NCI-H748 (cell line): ENCODE data around the gene GRM8.

Experiments
- DNase-seq: peaks from one replicate; lab custom pipeline; 2025; ENCODE audit not compliant: unreplicated experiment; lab: John Stamatoyannopoulos, UW

The GRM8 gene

DNA sequence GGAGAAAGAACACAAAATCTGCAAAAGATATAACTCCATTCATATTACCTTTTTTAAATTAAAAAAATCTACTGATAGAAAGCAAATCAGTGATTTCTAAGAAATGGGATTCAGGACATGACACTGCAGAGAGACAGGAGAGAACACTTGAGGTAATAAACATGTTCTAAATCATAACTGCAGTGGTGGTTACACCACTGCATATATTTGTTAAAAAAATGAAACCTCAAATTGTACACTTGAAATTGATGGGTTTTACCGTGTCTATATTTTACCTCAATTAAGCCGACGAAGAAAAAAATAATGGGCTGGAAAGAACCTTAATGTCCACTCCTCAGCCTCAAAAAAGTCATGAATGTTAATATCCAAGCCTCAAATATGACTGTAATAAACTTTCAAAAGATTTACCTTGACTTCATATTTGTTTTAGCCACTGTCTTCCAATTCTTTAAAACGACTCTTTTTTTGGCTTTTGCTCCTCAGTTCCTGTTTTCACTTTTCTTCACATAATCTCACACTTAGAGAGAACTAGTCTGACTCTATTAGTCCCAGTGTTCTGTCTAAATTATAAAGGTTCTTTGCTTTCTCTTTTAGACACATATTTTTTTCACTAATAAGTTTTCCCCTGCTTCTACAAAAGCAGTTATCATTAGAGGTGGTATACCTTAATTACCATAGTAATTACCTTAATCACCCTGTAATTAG lies 502.4 kb downstream of the GRM8 start:
- DNase-seq = no peak

DNA sequence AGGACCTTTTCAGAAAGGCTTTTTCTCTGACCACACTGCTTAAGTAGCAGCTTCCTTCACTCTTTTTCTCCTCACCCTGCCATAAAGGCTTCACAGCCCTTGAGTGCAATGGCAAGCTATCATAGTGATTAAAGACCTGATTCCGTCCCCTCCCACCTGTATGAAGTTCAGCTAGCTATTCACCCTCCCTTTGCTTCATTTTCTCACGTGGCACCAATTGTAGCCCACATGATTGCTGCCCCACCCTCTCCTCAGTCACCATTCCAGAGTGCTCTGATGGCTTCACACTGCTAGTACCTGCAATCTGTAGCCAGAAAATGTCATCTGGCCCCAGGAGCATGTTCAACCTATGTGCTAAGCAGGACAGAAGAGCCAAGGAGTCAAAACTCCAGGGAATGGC lies 523.8 kb downstream of the GRM8 start:
- no peak for DNase-seq

DNA sequence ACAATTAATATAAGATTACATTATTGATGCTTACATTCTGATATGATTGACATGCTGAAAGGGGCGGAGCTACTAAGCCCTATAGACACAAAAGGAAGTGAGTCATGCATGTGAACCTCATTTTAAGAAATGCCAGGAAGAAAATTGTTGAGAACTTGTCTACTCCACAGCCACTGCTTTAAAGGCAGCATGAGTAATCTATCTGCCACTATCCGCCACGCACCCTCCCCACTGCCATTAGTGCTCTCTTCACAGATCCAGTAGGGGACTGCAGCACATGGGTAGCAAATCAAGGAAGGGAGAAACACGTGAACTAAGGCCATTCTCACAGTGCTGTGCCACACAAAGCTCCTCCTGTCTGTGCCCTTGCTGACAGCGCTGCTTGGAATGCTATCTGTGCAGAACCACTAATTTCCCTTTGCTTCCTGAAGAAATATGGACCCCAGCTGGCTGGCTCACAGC lies 524.8 kb downstream of the GRM8 start:
- DNase-seq = no peak

DNA sequence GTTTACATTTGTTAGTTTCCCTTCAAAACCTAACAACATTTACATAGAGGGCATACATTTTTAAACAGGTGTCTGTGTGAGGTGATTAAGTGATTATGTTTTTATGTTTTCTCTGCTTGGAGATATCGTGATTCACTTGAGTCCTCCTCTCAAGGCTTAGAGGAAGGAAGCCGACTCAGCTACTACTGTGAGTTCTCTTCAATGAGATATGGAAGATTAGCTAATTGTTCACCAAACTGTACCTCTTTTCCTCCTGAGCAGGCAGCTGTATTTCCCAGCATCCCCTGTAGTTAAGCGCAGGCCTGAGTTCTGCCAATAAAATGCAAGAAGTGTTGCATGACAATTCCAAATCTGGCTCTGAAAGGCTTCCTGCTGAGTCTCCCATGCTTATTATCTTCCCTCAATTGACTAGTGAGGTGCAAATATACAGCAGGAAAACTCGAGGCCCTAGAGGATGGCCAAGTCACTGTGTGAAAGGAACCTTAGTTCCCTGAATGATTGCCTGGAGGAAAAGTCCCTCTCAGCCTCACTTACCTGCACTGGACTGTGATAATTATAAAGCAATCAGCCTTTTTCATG lies 528.7 kb downstream of the GRM8 start:
- DNase-seq = no peak

DNA sequence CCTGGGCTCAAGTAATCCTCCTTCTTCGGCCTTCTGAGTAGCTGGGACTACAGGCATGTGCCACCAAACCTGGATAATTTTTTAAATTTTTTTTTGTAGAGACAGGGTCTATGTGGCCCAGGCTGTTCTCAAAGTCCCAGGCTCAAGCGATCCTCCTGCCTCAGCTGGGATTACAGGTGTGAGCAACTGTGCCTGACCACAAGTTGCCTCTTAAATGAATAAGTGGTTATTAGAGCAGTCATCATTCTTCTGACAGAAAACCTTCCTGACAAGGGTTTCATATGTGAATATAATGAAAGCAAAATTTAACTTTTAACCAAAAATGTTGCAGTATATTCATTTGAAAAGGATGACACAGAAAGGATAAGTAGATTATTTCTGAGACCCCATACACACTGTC lies 532.5 kb downstream of the GRM8 start:
- DNase-seq = no peak

DNA sequence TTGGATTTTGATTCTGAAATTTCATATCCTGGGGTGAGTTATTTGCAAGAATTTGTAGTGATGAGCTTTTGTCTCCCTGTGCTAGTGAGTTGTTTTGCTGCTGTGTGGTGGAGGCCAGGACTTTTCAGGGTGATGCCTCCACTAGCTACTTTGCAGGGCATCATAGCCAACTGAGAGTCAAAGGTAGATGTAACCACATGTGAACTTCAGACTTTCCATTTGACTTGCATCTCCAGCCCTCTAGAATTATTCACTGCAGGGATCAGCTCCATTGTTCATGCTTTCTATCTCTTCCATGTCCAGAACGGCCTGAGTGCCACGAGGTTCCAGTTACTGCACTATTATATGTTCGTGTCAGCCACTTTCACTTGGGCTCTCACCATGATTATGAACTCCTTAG lies 534.3 kb downstream of the GRM8 start:
- no peak for DNase-seq

DNA sequence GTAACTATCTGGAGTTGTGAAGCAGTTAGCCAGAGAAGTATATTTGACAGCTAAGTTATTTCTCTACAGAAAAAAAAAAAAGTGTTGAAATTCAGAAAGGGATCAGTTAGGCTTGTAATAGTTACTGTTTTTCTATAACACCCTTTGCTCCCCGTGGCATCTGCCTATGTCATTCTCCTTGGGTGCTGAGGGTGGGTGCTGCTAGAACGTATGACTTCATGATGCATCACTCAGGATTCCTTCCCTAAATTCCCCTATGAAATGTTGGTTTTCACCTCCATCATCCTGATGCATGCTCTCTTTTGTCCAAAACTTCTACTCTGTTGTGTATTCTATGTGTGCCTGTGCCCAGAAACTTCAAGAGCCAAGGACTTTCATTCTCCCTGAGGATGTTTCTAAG lies 536.4 kb downstream of the GRM8 start:
- no peak for DNase-seq

DNA sequence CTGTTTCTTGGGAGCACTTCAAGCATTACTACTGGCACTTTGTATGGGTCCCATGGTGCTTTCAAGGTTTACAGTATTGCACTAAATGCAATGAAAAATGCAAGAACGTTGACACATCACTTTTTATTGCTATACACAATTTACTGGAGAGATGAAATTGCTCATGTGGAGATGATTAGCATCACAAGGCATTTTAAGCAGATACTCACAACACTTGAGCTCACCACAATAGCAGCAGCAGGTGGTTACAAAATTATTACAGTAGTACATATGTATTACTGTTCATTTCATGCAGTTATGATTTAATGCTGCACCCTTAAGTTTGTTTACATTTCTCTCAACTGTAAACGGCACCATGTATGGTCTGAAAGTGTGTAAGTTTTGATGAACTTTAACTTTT lies 537.7 kb downstream of the GRM8 start:
- DNase-seq = peak; percentile 69

DNA sequence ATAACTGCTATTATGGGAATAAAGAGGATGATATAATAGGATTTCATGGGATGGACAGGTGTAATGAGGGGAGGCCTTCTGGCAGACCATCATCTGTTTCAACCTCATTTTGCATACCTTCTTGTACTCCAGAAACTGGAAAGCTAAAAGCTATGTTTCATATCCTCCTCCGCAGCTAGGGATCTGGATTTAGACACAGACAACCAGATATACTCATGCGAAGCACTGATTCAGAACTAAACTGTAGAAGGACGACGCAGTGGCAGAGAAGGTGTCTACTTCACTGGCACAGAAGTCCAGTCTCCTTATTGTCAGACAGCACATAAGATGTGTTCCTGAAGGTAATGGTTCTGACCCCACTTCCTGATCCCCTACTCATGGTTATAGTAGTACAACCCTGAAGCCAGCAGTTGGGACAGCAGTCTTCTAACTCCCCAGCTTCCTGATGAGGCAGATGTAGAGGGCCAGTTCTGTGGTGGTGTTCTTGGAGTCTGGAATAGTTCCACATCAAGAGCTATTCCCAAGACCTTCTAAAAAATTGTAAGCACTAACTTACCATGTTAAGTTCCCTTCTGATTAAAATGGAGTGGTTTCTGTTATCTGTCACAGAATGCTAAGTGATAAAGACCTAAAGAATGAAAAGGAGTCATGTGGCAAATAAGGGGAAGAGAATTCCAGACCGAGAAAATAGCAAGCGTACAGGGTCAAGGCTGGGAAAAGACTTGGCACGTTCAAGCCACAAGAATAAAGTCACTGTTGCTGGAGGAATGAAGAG lies 550.3 kb downstream of the GRM8 start:
- DNase-seq = no peak

DNA sequence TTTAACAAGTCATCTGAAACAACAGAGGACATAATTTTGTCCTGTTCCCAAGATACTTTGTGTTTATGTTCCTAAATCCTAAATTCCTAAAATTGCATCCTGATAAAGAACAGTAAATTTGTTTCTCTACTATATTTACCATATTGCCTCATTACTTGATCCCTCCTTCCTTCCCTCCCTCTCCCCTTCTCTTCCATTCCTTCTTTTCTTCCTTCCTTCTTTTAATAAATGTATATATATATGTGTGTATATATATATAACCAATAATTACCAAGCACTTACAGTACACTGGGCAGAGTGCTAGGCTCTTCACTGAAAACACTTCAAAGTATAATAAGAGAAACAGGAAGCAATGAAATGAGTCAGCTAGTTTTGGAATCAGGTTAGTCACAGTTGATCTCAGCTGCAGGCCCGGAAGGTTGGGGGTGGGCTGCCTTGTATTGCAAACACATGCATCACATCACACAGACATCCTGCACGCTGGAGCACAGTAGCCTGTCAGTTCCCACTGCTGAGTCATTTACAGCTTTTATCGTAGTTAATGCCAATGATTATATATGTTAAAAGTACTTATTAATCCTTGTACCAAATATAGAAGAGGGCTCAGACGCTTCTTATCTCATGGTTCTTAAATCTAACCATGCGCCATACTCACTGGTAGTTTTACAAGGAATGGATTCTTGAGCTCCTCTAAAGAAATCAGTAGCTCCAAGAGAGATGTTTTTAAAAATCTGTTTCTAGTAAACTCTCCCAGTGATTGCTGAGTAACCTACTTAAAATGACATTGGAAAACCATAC lies 551.7 kb downstream of the GRM8 start:
- peak; percentile 58 for DNase-seq

DNA sequence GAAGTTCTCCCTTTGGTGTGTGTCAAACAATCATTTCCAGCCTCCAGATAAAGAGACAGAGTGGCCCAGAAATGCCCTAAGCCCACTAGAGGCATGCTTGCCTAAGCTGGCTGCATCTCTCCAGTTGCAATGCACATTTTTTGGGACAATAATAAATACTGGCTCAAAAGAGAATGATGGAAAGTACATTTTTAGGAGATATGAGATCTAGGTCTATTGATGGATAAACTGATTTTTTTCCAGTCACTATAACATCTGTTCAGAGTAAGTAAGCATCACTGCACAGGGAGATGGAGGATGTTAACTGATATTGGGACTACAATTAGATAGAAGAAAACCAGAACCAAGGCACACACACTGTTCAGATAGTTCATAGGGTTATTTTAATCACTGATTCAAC lies 553.0 kb downstream of the GRM8 start:
- no peak for DNase-seq

DNA sequence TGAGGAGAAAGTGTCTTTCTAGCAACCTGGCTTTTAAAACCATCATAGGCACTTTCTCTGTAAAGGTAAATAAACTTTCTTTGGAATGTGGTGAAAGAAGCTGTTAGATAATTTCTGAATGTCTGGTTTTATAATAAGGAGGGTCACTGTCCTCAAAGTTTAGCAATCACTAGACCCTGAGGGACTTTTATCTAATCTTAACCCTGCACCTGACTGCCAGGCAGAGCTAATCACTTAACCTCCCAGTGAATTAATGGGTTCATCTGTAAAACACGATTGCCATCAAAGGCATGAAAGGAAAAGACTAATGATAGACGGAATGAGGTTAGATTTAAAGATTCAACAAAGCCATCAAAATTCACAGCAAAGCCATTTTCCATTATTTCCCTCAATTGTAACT lies 553.8 kb downstream of the GRM8 start:
- DNase-seq = no peak

DNA sequence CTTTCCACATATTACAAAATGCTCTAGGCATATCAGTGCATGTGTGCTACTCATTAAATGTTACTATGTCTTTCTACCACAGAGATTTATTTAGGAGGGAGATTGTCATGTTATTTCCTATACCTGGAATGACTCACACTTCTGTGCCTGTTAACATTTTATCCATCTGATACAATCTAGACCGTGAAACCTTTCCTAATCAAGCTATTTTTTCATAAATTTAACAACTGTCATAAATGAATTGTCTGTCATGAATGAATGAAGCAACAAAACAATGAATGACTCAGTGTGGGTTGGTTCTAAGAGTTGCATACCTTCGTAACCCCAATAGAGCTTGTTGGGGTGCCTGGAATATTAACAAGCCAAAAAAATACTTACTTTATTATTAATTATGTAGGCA lies 554.3 kb downstream of the GRM8 start:
- DNase-seq = no peak

DNA sequence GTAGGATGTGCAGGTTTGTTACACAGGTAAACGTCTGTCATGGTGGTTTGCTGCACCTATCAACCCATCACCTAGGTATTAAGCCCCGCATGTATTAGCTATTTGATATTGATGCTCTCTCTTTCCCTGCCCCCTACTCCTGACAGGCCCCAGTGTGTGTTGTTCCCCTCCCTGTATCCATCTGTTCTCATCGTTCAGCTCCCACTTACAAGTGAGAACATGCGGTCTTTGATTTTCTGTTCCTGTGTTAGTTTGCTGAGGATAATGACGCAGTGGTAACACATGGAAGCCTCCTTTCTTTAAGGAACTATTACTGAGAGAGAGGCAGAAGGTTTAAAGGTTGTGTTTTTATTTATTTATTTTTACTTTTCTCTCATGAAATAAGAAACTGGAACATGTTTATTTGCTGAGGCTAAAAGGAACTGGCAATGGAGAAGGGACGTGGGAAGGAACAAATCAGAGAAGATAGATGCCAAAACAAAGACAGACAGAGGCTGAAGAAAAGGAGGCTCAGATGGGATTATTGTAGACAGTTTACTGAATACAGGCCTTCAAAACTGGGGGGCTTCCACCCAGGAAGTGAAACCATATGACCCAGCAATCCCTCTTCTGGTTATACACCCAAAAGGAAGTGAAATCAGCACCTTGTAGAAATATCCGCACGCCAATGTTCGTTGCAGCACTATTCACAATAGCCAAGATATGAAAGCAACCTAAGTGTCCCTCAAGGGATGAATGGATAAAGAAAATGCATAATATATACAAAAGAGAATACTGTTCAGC lies 556.3 kb downstream of the GRM8 start:
- no peak for DNase-seq

DNA sequence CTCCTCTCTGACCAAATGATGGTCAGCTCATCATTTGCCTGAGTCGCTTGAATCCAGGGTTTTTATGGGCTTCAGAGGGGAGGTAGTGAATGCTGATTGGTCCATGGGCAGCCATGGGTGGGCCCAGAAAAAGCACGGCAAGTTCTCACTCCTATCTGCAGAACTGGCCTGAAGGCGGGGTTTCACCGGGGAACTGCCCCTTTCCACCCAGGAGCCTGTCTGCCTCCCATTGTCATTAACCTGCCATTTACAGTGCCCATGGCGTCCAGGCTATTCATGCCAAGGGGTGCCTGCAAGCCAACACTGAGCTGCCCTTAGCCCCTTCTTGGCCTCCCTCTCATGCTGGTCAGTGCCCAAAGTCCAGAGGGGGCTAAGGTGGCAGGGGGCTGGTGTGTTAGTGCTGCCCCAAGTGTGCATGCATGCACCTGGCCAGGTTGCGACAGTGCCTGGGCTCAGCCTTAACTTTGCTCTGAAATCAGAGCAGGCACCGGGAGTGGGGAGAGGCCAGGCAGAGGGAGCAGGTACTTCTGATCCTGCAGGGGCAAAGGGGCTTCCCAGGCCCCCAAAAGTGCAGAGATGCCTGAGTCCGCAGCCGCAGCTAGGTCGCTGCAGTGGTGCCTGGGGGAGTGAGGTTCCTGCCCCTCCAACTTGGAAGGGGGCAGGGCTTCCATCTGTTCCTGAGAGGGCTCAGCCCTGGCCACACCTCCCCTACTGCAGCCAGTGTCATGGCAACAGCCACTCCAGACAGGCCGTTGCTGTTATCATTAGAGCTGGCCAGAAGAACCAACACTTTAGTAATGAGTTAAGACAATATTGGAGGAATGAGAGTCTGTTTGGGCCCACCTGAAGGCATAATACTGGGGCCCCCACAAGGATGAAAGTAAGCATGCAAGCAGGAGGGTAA lies 561.6 kb downstream of the GRM8 start:
- DNase-seq = no peak

DNA sequence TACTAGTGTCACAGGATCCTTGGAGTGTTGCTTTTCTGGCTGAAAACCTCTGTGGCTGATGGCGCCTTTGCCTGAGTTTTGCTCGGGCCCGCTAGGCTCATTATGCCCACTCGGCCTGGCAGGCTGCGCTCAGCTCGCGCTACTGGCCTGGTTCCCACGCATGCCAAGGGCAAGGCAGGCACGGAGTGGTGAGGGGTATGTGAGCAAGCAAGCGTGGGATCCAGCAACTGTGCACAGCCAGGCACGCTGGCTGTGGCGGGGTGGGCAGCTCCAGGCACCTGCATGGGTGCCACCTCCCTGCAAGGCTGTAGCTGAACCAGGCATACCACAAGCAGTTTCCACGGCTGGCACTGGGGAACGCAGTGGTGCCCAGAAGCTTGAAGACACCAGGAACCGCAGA lies 562.6 kb downstream of the GRM8 start:
- DNase-seq = no peak

DNA sequence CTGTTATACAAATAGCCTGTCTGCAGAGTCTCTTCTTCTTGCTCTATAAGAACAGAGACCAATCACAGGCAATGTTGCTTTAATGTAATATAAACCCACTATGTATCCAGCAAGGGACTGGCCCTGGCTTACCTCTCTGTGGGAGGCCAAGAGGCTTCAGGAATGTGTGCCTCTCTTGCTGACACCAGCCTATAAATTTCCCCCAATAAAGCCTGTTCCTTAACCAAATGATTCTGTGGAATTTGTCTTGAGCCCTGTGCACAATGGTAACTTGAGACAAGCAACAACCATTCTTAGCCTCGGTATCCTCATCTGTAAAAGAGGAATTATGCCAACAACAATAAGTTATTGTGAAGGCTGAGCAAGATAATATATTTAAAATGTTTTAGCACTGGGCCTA lies 563.7 kb downstream of the GRM8 start:
- no peak for DNase-seq

DNA sequence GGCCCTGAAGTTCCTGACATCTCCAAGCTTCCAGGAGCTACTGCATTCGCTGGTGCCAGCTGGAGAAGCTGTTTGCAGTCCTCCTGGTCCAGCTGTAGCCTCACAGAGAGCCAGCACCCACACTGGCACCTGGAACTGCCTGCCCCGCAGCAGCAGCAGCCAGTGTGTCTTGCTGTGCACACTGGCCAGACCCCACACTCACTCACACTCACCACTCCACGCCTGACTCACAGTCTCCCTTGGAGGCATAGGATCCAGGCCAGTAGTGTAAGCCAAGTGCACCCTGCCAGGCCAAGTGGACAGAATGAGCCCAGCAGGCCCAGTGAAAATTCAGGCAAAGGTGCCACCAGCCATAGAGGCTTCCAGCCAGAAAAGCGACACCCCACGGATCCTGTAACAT lies 566.3 kb downstream of the GRM8 start:
- no peak for DNase-seq

DNA sequence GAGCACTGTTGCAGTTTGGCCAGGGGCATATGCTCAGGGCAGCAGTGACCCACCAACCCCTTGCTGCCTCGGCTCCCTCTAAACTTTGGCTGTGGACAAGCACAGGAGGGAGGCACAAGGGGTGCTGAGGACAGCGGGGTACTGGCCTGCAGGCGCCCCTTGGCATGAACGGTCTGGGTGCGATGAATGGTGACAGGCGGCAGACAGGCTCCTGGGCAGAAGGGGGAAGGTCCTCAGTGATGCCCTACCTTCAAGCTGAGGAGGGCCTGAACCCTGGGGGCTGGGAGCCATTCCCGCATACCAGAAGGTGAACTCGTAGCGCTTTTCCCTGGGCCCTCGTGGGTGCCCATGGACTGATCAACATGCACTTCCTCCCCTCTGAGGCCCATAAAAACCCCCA lies 567.1 kb downstream of the GRM8 start:
- no peak for DNase-seq
